SK-N-SH (cell line): Measurements from ENCODE around the gene PPDPF. TPM values are rescaled to one million over a fixed set of nuclear protein-coding genes. Genes with fewer than 3 reads are reported as not detected.

ENCODE experiments used
- CTCF ChIA-PET: fragments of 300-600, 350-600 bp; formaldehyde crosslinking; extraction: SDS; loops from one replicate; lab custom pipeline; 2021; lab: Yijun Ruan, JAX
- POLR2A ChIA-PET: fragments of 350-600 bp; sonication (Branson Sonifier 250); formaldehyde crosslinking; extraction: SDS; loops from one replicate; lab custom pipeline; 2020; ENCODE audit warnings: antibody characterized with exemption, inconsistent platforms; lab: Yijun Ruan, JAX
- DNase-seq: peaks from one replicate; pipeline ENCODE4 v3.0.0; 2012
- H2AFZ ChIP-seq: fragments of 200-600 bp; sonication (generic); 2 replicates; pipeline ENCODE4 v1.8.1; 2016; ENCODE audit warnings: antibody characterized with exemption, mild to moderate bottlenecking, low read depth
- H3F3A ChIP-seq: fragments of 200-600 bp; sonication (generic); replicated peaks from 2 replicates; pipeline ENCODE3; 2016; ENCODE audit warnings: antibody characterized with exemption, mild to moderate bottlenecking; ENCODE audit not compliant: insufficient read depth
- H3K27ac ChIP-seq, 2 experiments: fragments of 200-500 bp in 1 of 2; fragments of 200-600 bp in 1 of 2; sonication (Bioruptor generic) in 1 of 2; sonication (generic), shearing (Covaris generic) in 1 of 2; 2 replicates each; pipeline versions ENCODE4 v1.5.1 to v1.6.1; 2014 to 2016; ENCODE audit warnings: low read depth in 2 of 2, inconsistent platforms in 1 of 2, low read length in 1 of 2, mild to moderate bottlenecking in 1 of 2, mixed read lengths in 1 of 2
- H3K27me3 ChIP-seq: fragments of 200-600 bp; sonication (generic), shearing (Covaris generic); 2 replicates; pipeline ENCODE4 v1.6.1; 2016; ENCODE audit warnings: mixed run types; ENCODE audit not compliant: insufficient read depth
- H3K36me3 ChIP-seq, 2 experiments: fragments of 200-500 bp in 1 of 2; fragments of 200-600 bp in 1 of 2; sonication (Bioruptor generic) in 1 of 2; sonication (generic) in 1 of 2; replicated peaks in 1 of 2; 2 replicates each; pipeline versions ENCODE3 to v1.5.1; 2014 to 2016; ENCODE audit warnings: low read length in 1 of 2, mild to moderate bottlenecking in 1 of 2; ENCODE audit not compliant: insufficient read depth in 2 of 2, control insufficient read depth in 1 of 2
- H3K4me1 ChIP-seq, 2 experiments: fragments of 200-500 bp in 1 of 2; fragments of 200-600 bp in 1 of 2; sonication (Bioruptor generic) in 1 of 2; sonication (generic), shearing (Covaris generic) in 1 of 2; 2 replicates each; pipeline versions ENCODE4 v1.5.1 to v1.6.1; 2014 to 2016; ENCODE audit warnings: low read depth in 1 of 2, low read length in 1 of 2, mixed run types in 1 of 2; ENCODE audit not compliant: insufficient read depth in 2 of 2, control insufficient read depth in 1 of 2
- H3K4me2 ChIP-seq: fragments of 200-600 bp; sonication (generic), shearing (Covaris generic); 2 replicates; pipeline ENCODE4 v1.6.1; 2017; ENCODE audit warnings: mixed run types
- H3K4me3 ChIP-seq, 2 experiments: fragments of 200-500 bp in 1 of 2; fragments of 200-600 bp in 1 of 2; sonication (Bioruptor generic) in 1 of 2; sonication (generic), shearing (Covaris generic) in 1 of 2; 2 replicates each; pipeline versions ENCODE4 v1.5.1 to v1.8.1; 2014 to 2016; ENCODE audit warnings: low read depth in 2 of 2, inconsistent platforms in 1 of 2, low read length in 1 of 2, mild to moderate bottlenecking in 1 of 2, mixed read lengths in 1 of 2, moderate library complexity in 1 of 2
- H3K79me2 ChIP-seq: fragments of 200-600 bp; sonication (generic); 2 replicates; pipeline ENCODE4 v1.8.1; 2017; ENCODE audit warnings: mild to moderate bottlenecking; ENCODE audit not compliant: insufficient read depth
- H3K9ac ChIP-seq: fragments of 200-600 bp; sonication (generic); 2 replicates; pipeline ENCODE4 v1.6.1; 2017; ENCODE audit warnings: mixed run types
- H3K9me2 ChIP-seq: fragments of 200-600 bp; sonication (generic); 2 replicates; pipeline ENCODE4 v1.6.1; 2017; ENCODE audit warnings: mixed run types
- H3K9me3 ChIP-seq: fragments of 200-600 bp; sonication (generic); 2 replicates; pipeline ENCODE4 v1.6.1; 2017; ENCODE audit warnings: mixed run types, mild to moderate bottlenecking, moderate library complexity
- H4K20me1 ChIP-seq: fragments of 200-600 bp; sonication (generic); 2 replicates; pipeline ENCODE4 v1.6.1; 2017; ENCODE audit warnings: mild to moderate bottlenecking, mixed run types; ENCODE audit not compliant: insufficient read depth
- CTCF ChIP-seq: fragments of 200-600 bp; sonication (generic); IDR thresholded peaks from 2 replicates; pipeline ENCODE4 v1.6.1; 2017; ENCODE audit warnings: antibody characterized with exemption, mild to moderate bottlenecking, moderate library complexity
- EZH2phosphoT487 ChIP-seq: fragments of 200-600 bp; sonication (generic); IDR thresholded peaks from 2 replicates; pipeline ENCODE4 v1.6.1; 2017; ENCODE audit warnings: low read depth, mixed run types, mild to moderate bottlenecking, antibody characterized with exemption, moderate library complexity, borderline replicate concordance
- FOXJ3 ChIP-seq: sonication (generic); formaldehyde crosslinking; IDR thresholded peaks from 2 replicates; pipeline ENCODE4 v1.5.1; 2020; ENCODE audit warnings: mild to moderate bottlenecking, missing genetic modification reagents
- GABPA ChIP-seq: IDR thresholded peaks from 2 replicates; pipeline ENCODE4 v1.4.0; 2012; ENCODE audit warnings: low read depth, mild to moderate bottlenecking
- GATA2 ChIP-seq: sonication (generic); formaldehyde crosslinking; IDR thresholded peaks from 2 replicates; pipeline ENCODE4 v1.5.0; 2020; ENCODE audit warnings: mild to moderate bottlenecking, missing genetic modification reagents
- MAX ChIP-seq: IDR thresholded peaks from 2 replicates; pipeline ENCODE4 v1.4.0; 2012; ENCODE audit warnings: low read depth
- MEF2A ChIP-seq: IDR thresholded peaks from 2 replicates; pipeline ENCODE4 v1.4.0; 2012; ENCODE audit warnings: low read depth, borderline replicate concordance
- MXI1 ChIP-seq: IDR thresholded peaks from 2 replicates; pipeline ENCODE4 v1.6.1; 2012; ENCODE audit warnings: mild to moderate bottlenecking, low read depth, low read length, improper control_type of control experiment
- NFIC ChIP-seq: IDR thresholded peaks from 2 replicates; pipeline ENCODE4 v1.4.0; 2012; ENCODE audit warnings: borderline replicate concordance
- NRF1 ChIP-seq: IDR thresholded peaks from 2 replicates; pipeline ENCODE4 v1.6.1; 2012; ENCODE audit warnings: low read depth, mild to moderate bottlenecking, low read length
- PBX3 ChIP-seq: IDR thresholded peaks from 2 replicates; pipeline ENCODE4; 2012
- POLR2AphosphoS5 ChIP-seq: IDR thresholded peaks from 2 replicates; pipeline ENCODE4 v1.6.1; 2012; ENCODE audit warnings: low read depth, low read length
- RAD21 ChIP-seq: IDR thresholded peaks from 2 replicates; pipeline ENCODE4 v1.6.1; 2012; ENCODE audit warnings: mild to moderate bottlenecking, low read length
- REST ChIP-seq: IDR thresholded peaks from 2 replicates; pipeline ENCODE4 v1.6.1; 2012; ENCODE audit warnings: mild to moderate bottlenecking, low read depth, low read length, moderate library complexity
- RXRA ChIP-seq: IDR thresholded peaks from 2 replicates; pipeline ENCODE4 v1.4.0; 2012; ENCODE audit warnings: low read depth, mild to moderate bottlenecking, borderline replicate concordance
- TCF12 ChIP-seq: IDR thresholded peaks from 2 replicates; pipeline ENCODE4 v1.4.0; 2012
- TEAD4 ChIP-seq: IDR thresholded peaks from 2 replicates; pipeline ENCODE4 v1.4.0; 2012; ENCODE audit warnings: mild to moderate bottlenecking, borderline replicate concordance; ENCODE audit not compliant: insufficient read depth
- YY1 ChIP-seq: IDR thresholded peaks from 2 replicates; pipeline ENCODE4 v1.4.0; 2012; ENCODE audit warnings: low read depth, mild to moderate bottlenecking
- WGBS: methylation state at CpG from one replicate; pipeline ENCODE4 v1.1.6; 2017; ENCODE audit warnings: low lambda C conversion rate; 5-methylcytosine and 5-hydroxymethylcytosine counted together
- polyA plus RNA-seq, 3 experiments: library from polyadenylated mRNA; depleted of rRNA; stranded (reverse); fragments of >200 nt; gene quantifications; 2 replicates each; pipeline ENCODE4 v1.2.3, GENCODE V29; 2012
- TF ChIP-seq, protein P1 (sequence below): IDR thresholded peaks from 2 replicates; pipeline ENCODE4 v1.4.0; 2012; ENCODE audit warnings: low read depth, borderline replicate concordance

The PPDPF gene
- polyA plus RNA-seq, 1 of the 3 experiments (the other 2 are of a cell fraction), result 71.4 TPM

DNA sequence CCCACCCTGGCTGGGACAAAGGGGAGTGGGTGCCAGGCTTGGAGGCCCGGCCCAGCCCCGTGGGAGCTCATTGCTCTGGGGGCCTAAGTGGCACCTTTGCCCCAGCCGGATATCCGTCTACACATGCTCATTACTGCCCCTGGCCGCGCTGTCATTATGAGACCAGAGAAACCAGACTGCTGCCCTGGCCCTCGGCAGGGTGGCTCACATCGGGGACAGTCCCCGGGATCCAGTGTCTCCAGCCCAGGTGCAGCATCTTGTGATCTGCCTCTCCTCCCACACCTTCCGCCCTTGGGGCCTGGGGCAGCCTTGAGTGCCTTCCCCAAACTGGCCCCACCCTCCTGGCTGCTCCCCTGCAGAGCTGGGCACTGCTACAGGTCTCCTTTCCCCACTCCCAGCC, 22.1 kb downstream of the PPDPF start:
- WGBS, result 86% methylated on average over 3 of the region's 10 CpGs
- TF ChIP-seq EZH2phosphoT487, result no peak
- TF ChIP-seq MAX, result no peak
- no peak for TF ChIP-seq GATA2
- TF ChIP-seq TCF12, result no peak
- no peak for TF ChIP-seq GABPA
- no peak for TF ChIP-seq RXRA
- TF ChIP-seq FOXJ3 (CRISPR knock-in tag), result no peak
- TF ChIP-seq MXI1, result no peak
- DNase-seq, result no peak
- H3K4me1 ChIP-seq, result peaks cover 0 to 14% of the 10 kb centered on the region in 2 experiments; a peak in 1 of 4 replicates
- no peak overlapping the region for H3K4me2 ChIP-seq
- H3K9me2 ChIP-seq, result no peaks in the 10 kb centered on the region
- no peaks in the 10 kb centered on the region for H3K36me3 ChIP-seq
- H3K9ac ChIP-seq, result no peak overlapping the region
- no peak overlapping the region for H3K4me3 ChIP-seq
- no peaks in the 10 kb centered on the region for H3K9me3 ChIP-seq
- H4K20me1 ChIP-seq, result no peaks in the 10 kb centered on the region
- H2AFZ ChIP-seq, result no peak overlapping the region
- H3K79me2 ChIP-seq, result no peaks in the 10 kb centered on the region
- H3K27ac ChIP-seq, result no peak overlapping the region
- ChIA-PET CTCF (interaction anchor here (1.0 to 1.9 kb wide), 6 partner anchors 13 to 431 kb away, joined by 3 to 7 read pairs (median 4); partner anchors contain the start of gene PPDPF), POLR2A (no interaction called here)
- no peaks in the 10 kb centered on the region for H3K27me3 ChIP-seq
- H3F3A ChIP-seq, result no peaks in the 10 kb centered on the region

- no peak overlapping the region for H2AFZ ChIP-seq
- no peak overlapping the region for H3K4me2 ChIP-seq
- TF ChIP-seq RXRA (no peak), RAD21 (no peak), NFIC (no peak), EZH2phosphoT487 (no peak), TCF12 (no peak), POLR2AphosphoS5 (no peak), TEAD4 (no peak), GATA2 (no peak), YY1 (no peak), PBX3 (no peak), NRF1 (no peak), CTCF (no peak), MEF2A (no peak), REST (no peak)
- TF ChIP-seq, protein P1, sequence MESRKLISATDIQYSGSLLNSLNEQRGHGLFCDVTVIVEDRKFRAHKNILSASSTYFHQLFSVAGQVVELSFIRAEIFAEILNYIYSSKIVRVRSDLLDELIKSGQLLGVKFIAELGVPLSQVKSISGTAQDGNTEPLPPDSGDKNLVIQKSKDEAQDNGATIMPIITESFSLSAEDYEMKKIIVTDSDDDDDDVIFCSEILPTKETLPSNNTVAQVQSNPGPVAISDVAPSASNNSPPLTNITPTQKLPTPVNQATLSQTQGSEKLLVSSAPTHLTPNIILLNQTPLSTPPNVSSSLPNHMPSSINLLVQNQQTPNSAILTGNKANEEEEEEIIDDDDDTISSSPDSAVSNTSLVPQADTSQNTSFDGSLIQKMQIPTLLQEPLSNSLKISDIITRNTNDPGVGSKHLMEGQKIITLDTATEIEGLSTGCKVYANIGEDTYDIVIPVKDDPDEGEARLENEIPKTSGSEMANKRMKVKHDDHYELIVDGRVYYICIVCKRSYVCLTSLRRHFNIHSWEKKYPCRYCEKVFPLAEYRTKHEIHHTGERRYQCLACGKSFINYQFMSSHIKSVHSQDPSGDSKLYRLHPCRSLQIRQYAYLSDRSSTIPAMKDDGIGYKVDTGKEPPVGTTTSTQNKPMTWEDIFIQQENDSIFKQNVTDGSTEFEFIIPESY, result no peak
- TF ChIP-seq, all 33 proteins: peak for 0
- no peak for DNase-seq
- H3K36me3 ChIP-seq, result no peaks in the 10 kb centered on the region
- H3K9me3 ChIP-seq, result no peaks in the 10 kb centered on the region
- no peaks in the 10 kb centered on the region for H3K27me3 ChIP-seq
- ChIA-PET POLR2A (no interaction called here), CTCF (interaction anchor here (1.0 to 1.9 kb wide), 4 partner anchors 13 to 431 kb away, joined by 3 to 7 read pairs (median 4); partner anchors contain the start of gene PPDPF)
- H3F3A ChIP-seq, result no peaks in the 10 kb centered on the region
- no peaks in the 10 kb centered on the region for H3K9me2 ChIP-seq
- H3K9ac ChIP-seq, result no peak overlapping the region
- peaks cover 0 to 11% of the 10 kb centered on the region in 2 experiments; a peak in 1 of 4 replicates for H3K4me1 ChIP-seq
- H4K20me1 ChIP-seq, result no peaks in the 10 kb centered on the region
- WGBS, result 85% methylated on average over 4 of the region's 10 CpGs
- no peaks in the 10 kb centered on the region for H3K79me2 ChIP-seq
- no peak overlapping the region for H3K4me3 ChIP-seq
- H3K27ac ChIP-seq, result no peak overlapping the region
Observed at GRCh38 chr20:63543131-63543530, 22.6 kb downstream of the PPDPF start.
